Measurements from ENCODE around the gene PROCA1. TPM values are rescaled to one million over a fixed set of nuclear protein-coding genes. Genes with fewer than 3 reads are reported as not detected.

The PROCA1 gene
- total RNA-seq, 1 donor from 2014 or later, result 3.4 TPM

DNA sequence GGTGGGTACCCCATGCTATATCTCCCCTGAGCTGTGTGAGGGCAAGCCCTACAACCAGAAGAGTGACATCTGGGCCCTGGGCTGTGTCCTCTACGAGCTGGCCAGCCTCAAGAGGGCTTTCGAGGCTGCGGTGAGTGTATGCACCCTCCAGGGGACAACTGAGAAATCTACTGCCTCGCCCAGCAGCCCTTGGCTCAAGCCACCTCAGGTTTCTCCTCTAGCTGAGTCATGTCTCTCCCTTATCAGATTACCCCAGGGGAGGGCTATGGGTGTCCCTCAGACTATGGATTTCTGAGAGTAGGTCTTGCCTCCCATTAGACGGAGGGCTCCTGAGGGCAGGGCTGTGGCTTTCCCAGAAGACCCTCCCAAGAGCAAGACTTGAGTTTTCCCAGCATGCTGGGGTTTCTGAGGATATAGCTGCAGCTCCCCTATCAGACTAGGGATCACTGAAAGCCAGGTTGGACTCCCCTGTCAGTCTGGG, 23.6 kb upstream of the PROCA1 start:
- DNase-seq (ENCODE audit: low read depth) (no peak), FAIRE-seq (no peak)
- Histone ChIP-seq H3K4me2 (ENCODE audit: low read length) (no peak overlapping the region), H3K4me1 (ENCODE audit: insufficient read depth, low read length) (no peaks in the 10 kb centered on the region), H3K4me3 (ENCODE audit: insufficient read depth, low read depth, low read length) (no peak overlapping the region), H3K9ac (ENCODE audit: low read length) (no peak overlapping the region), H4K20me1 (ENCODE audit: insufficient read depth, low read length) (no peaks in the 10 kb centered on the region), H3K27me3 (ENCODE audit: insufficient read depth, low read length) (no peaks in the 10 kb centered on the region), H2AFZ (ENCODE audit: low read depth, low read length) (no peak overlapping the region), H3K36me3 (ENCODE audit: insufficient read depth, low read length) (no peaks in the 10 kb centered on the region), H3K27ac (ENCODE audit: low read depth, low read length) (no peak overlapping the region), H3K79me2 (ENCODE audit: insufficient read depth, low read length) (no peaks in the 10 kb centered on the region), H3K9me3 (ENCODE audit: insufficient read depth, low read depth, low read length) (peaks cover 1% of the 10 kb centered on the region)
- Mint-ChIP-seq H3K36me3 (ENCODE audit: low read depth, unreplicated experiment) (peaks cover 15% of the 10 kb centered on the region), H3K4me1 (ENCODE audit: low read depth, unreplicated experiment) (no peaks in the 10 kb centered on the region), H3K4me3 (ENCODE audit: unreplicated experiment) (no peak overlapping the region), H3K27me3 (ENCODE audit: low read depth, unreplicated experiment) (no peaks in the 10 kb centered on the region), H3K9me3 (ENCODE audit: unreplicated experiment) (peaks cover 11% of the 10 kb centered on the region), H3K27ac (ENCODE audit: unreplicated experiment) (no peak overlapping the region)
- TF ChIP-seq EZH2 (IDR thresholded peaks at IDR 0.05; ENCODE audit: insufficient read depth, low read length), result no peak
- TF ChIP-seq, protein P1, sequence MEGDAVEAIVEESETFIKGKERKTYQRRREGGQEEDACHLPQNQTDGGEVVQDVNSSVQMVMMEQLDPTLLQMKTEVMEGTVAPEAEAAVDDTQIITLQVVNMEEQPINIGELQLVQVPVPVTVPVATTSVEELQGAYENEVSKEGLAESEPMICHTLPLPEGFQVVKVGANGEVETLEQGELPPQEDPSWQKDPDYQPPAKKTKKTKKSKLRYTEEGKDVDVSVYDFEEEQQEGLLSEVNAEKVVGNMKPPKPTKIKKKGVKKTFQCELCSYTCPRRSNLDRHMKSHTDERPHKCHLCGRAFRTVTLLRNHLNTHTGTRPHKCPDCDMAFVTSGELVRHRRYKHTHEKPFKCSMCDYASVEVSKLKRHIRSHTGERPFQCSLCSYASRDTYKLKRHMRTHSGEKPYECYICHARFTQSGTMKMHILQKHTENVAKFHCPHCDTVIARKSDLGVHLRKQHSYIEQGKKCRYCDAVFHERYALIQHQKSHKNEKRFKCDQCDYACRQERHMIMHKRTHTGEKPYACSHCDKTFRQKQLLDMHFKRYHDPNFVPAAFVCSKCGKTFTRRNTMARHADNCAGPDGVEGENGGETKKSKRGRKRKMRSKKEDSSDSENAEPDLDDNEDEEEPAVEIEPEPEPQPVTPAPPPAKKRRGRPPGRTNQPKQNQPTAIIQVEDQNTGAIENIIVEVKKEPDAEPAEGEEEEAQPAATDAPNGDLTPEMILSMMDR (IDR thresholded peaks at IDR 0.05; ENCODE audit: insufficient read depth, low read depth, low read length), result no peak

DNA sequence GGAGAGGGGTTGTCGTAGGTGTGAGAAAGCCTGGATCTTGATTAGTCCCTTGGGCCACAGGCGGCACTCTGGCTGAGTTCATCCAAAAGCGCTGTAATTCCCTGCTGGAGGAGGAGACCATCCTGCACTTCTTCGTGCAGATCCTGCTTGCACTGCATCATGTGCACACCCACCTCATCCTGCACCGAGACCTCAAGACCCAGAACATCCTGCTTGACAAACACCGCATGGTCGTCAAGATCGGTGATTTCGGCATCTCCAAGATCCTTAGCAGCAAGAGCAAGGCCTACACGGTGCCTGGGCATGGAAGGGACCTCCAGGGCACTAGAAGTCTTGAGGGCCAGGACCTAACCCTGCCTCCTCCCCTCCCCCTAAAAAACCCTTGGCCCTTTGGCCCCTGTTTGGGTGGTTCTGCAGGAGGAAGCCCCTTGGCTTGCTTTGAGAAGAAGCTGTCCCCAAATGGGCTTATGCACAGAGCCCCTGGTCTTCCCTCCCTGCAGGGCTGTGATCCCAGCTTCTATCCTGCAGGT, 23.1 kb upstream of the PROCA1 start:
- Histone ChIP-seq H3K4me1 (ENCODE audit: insufficient read depth, low read length) (no peaks in the 10 kb centered on the region), H3K9ac (ENCODE audit: low read length) (no peak overlapping the region), H3K4me2 (ENCODE audit: low read length) (no peak overlapping the region), H4K20me1 (ENCODE audit: insufficient read depth, low read length) (no peaks in the 10 kb centered on the region), H3K9me3 (ENCODE audit: insufficient read depth, low read depth, low read length) (no peaks in the 10 kb centered on the region), H2AFZ (ENCODE audit: low read depth, low read length) (no peak overlapping the region), H3K36me3 (ENCODE audit: insufficient read depth, low read length) (no peaks in the 10 kb centered on the region), H3K4me3 (ENCODE audit: insufficient read depth, low read depth, low read length) (no peak overlapping the region), H3K79me2 (ENCODE audit: insufficient read depth, low read length) (no peaks in the 10 kb centered on the region), H3K27ac (ENCODE audit: low read depth, low read length) (no peak overlapping the region), H3K27me3 (ENCODE audit: insufficient read depth, low read length) (no peaks in the 10 kb centered on the region)
- no peak for FAIRE-seq
- Mint-ChIP-seq H3K4me1 (ENCODE audit: low read depth, unreplicated experiment) (no peaks in the 10 kb centered on the region), H3K27me3 (ENCODE audit: low read depth, unreplicated experiment) (no peaks in the 10 kb centered on the region), H3K27ac (ENCODE audit: unreplicated experiment) (no peak overlapping the region), H3K9me3 (ENCODE audit: unreplicated experiment) (peaks cover 8% of the 10 kb centered on the region), H3K36me3 (ENCODE audit: low read depth, unreplicated experiment) (peaks cover 15% of the 10 kb centered on the region), H3K4me3 (ENCODE audit: unreplicated experiment) (no peak overlapping the region)
- DNase-seq (ENCODE audit: low read depth), result no peak
- TF ChIP-seq EZH2 (IDR thresholded peaks at IDR 0.05; ENCODE audit: insufficient read depth, low read length), result no peak
- TF ChIP-seq, protein P1 (IDR thresholded peaks at IDR 0.05; ENCODE audit: insufficient read depth, low read depth, low read length), result no peak

GRCh38 chr17:28733346-28733745, 21.7 kb upstream of the PROCA1 start:
- Histone ChIP-seq H3K4me1 (ENCODE audit: insufficient read depth, low read length) (no peaks in the 10 kb centered on the region), H4K20me1 (ENCODE audit: insufficient read depth, low read length) (no peaks in the 10 kb centered on the region), H3K27me3 (ENCODE audit: insufficient read depth, low read length) (no peaks in the 10 kb centered on the region), H2AFZ (ENCODE audit: low read depth, low read length) (no peak overlapping the region), H3K4me2 (ENCODE audit: low read length) (no peak overlapping the region), H3K9me3 (ENCODE audit: insufficient read depth, low read depth, low read length) (no peaks in the 10 kb centered on the region), H3K79me2 (ENCODE audit: insufficient read depth, low read length) (no peaks in the 10 kb centered on the region), H3K36me3 (ENCODE audit: insufficient read depth, low read length) (no peaks in the 10 kb centered on the region), H3K27ac (ENCODE audit: low read depth, low read length) (no peak overlapping the region), H3K9ac (ENCODE audit: low read length) (no peak overlapping the region), H3K4me3 (ENCODE audit: insufficient read depth, low read depth, low read length) (no peak overlapping the region)
- no peak for FAIRE-seq
- Mint-ChIP-seq H3K4me3 (ENCODE audit: unreplicated experiment) (no peak overlapping the region), H3K9me3 (ENCODE audit: unreplicated experiment) (peaks cover 3% of the 10 kb centered on the region), H3K4me1 (ENCODE audit: low read depth, unreplicated experiment) (peaks cover 3% of the 10 kb centered on the region), H3K27me3 (ENCODE audit: low read depth, unreplicated experiment) (no peaks in the 10 kb centered on the region), H3K27ac (ENCODE audit: unreplicated experiment) (no peak overlapping the region), H3K36me3 (ENCODE audit: low read depth, unreplicated experiment) (peaks cover 6% of the 10 kb centered on the region)
- no peak for DNase-seq (ENCODE audit: low read depth)
- TF ChIP-seq, protein P1 (IDR thresholded peaks at IDR 0.05; ENCODE audit: insufficient read depth, low read depth, low read length), result no peak
- TF ChIP-seq EZH2 (IDR thresholded peaks at IDR 0.05; ENCODE audit: insufficient read depth, low read length), result no peak
